ENCODE measurements around the gene SLK. TPM values are rescaled to one million over a fixed set of nuclear protein-coding genes. Genes with fewer than 3 reads are reported as not detected.

SLK gene
- total RNA-seq, 1 experiment from 2014 or later, result 39.1 TPM

GRCh38 chr10:104077247-104077646, 110.3 kb downstream of the SLK start:
- intact Hi-C loops (cut with micrococcal nuclease; ENCODE audit: unreplicated experiment), result no loop called here
- POLR2A ChIA-PET (ENCODE audit: low non-redundant PET), result no interaction called here
- peaks cover 10% of the 10 kb centered on the region for H3K4me1 ChIP-seq (ENCODE audit: insufficient read depth, low read length, poor library complexity, severe bottlenecking)
- H3K4me3 ChIP-seq (ENCODE audit: low read depth, low read length, poor library complexity, severe bottlenecking), result no peak overlapping the region
- TF ChIP-seq CTCF (conservative IDR thresholded peaks at IDR 0.05; ENCODE audit: low read depth, low read length) (no peak), EZH2 (IDR thresholded peaks at IDR 0.05; ENCODE audit: borderline replicate concordance, low read depth, low read length, poor library complexity, severe bottlenecking) (no peak)
- no TSS peak for BruUV-seq (replicated peaks)
- H3K9me3 ChIP-seq (ENCODE audit: low read depth, low read length, poor library complexity, severe bottlenecking), result no peaks in the 10 kb centered on the region
- CTCF ChIA-PET, result no interaction called here
- no peak for DNase-seq (ENCODE audit: low spot score)
- no peak overlapping the region for H3K27ac ChIP-seq (ENCODE audit: low read depth, low read length, poor library complexity, severe bottlenecking)
- peaks cover 9% of the 10 kb centered on the region for H3K27me3 ChIP-seq (replicated peaks; ENCODE audit: insufficient read depth, low read depth, low read length, poor library complexity)
- H3K36me3 ChIP-seq (ENCODE audit: insufficient read depth, low read length, poor library complexity, severe bottlenecking), result no peaks in the 10 kb centered on the region

GRCh38 chr10:104077663-104078151, 110.8 kb downstream of the SLK start:
- BruUV-seq (replicated peaks), result no TSS peak
- Histone ChIP-seq H3K36me3 (ENCODE audit: insufficient read depth, low read length, poor library complexity, severe bottlenecking) (no peaks in the 10 kb centered on the region), H3K9me3 (ENCODE audit: low read depth, low read length, poor library complexity, severe bottlenecking) (no peaks in the 10 kb centered on the region), H3K27ac (ENCODE audit: low read depth, low read length, poor library complexity, severe bottlenecking) (no peak overlapping the region), H3K27me3 (replicated peaks; ENCODE audit: insufficient read depth, low read depth, low read length, poor library complexity) (peaks cover 9% of the 10 kb centered on the region), H3K4me3 (ENCODE audit: low read depth, low read length, poor library complexity, severe bottlenecking) (no peak overlapping the region), H3K4me1 (ENCODE audit: insufficient read depth, low read length, poor library complexity, severe bottlenecking) (peaks cover 10% of the 10 kb centered on the region)
- TF ChIP-seq EZH2 (IDR thresholded peaks at IDR 0.05; ENCODE audit: borderline replicate concordance, low read depth, low read length, poor library complexity, severe bottlenecking), result no peak
- no peak for TF ChIP-seq CTCF (conservative IDR thresholded peaks at IDR 0.05; ENCODE audit: low read depth, low read length)
- intact Hi-C loops (cut with micrococcal nuclease; ENCODE audit: unreplicated experiment), result no loop called here
- POLR2A ChIA-PET (ENCODE audit: low non-redundant PET), result no interaction called here
- CTCF ChIA-PET, result no interaction called here
- DNase-seq (ENCODE audit: low spot score), result no peak

Small RNA genes lying within 50 kb of the gene (microRNA-seq; reads per million reads assigned to microRNA genes)
- gene MIR936, result not detected

Other genes starting within 250 kb of the SLK start
- 54.9 and 57.1 TPM in 2 replicates for gene SH3PXD2A, start 111.6 kb upstream of the SLK start, total RNA-seq (2021)
- 14.3 and 16.5 TPM in 2 replicates for gene STN1, start 49.0 kb upstream of the SLK start, total RNA-seq (2021)
- gene COL17A1, start 118.7 kb downstream of the SLK start, total RNA-seq (2021), result not detected in 2 replicates
- gene SFR1, start 155.0 kb downstream of the SLK start, total RNA-seq (2021), result 11.2 and 12.6 TPM in 2 replicates